ENCODE measurements around the gene RTN4RL2.

DNA sequence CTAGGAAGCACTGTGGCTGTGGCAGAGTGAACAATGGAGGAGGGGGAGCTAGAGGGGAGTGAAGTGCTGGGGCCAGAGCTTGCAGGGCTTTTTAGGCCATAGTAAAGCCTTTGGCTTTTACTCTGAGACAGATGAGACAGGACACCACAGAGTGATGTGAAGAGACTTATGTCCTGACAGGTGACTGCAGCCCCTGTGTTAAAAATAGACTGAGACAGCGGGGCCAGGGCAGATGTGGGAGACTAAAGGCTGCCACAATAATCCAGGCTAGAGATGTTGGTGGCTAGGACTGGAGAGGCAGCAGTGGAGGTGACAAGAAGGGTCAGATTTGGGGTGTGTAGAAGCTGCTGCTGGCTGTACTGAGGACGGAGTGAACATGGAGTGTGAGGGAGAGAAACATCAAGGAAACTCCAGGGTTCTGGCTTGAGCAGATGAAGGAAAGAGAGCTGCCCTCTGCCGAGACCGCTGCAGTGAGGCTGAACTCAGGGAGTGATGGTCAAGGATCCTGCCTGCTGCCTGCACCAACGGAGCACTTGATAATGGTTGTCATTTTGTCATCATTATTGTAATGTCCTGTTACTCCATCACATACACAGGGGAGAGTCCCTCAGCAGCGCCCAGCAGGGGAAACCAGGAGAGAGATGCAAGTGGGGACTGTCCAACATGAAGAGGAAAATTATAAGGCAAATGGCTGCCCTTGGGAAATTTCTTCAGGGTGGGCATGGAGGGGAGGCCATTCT lies 27.8 kb downstream of the RTN4RL2 start:
- TF ChIP-seq, protein P1, sequence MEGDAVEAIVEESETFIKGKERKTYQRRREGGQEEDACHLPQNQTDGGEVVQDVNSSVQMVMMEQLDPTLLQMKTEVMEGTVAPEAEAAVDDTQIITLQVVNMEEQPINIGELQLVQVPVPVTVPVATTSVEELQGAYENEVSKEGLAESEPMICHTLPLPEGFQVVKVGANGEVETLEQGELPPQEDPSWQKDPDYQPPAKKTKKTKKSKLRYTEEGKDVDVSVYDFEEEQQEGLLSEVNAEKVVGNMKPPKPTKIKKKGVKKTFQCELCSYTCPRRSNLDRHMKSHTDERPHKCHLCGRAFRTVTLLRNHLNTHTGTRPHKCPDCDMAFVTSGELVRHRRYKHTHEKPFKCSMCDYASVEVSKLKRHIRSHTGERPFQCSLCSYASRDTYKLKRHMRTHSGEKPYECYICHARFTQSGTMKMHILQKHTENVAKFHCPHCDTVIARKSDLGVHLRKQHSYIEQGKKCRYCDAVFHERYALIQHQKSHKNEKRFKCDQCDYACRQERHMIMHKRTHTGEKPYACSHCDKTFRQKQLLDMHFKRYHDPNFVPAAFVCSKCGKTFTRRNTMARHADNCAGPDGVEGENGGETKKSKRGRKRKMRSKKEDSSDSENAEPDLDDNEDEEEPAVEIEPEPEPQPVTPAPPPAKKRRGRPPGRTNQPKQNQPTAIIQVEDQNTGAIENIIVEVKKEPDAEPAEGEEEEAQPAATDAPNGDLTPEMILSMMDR (IDR thresholded peaks at IDR 0.05) = no peak
- no peak for TF ChIP-seq ZFX (IDR thresholded peaks at IDR 0.05; ENCODE audit: borderline replicate concordance)

Measured in 22Rv1 (cell line).